HL-60 (cell line): ENCODE results near the gene PKD1.

ENCODE experiments used
- GABPA ChIP-seq: IDR thresholded peaks from 2 replicates; pipeline ENCODE4 v1.6.1; 2012; ENCODE audit warnings: low read depth
- POLR2AphosphoS5 ChIP-seq: IDR thresholded peaks from 2 replicates; pipeline ENCODE4 v1.6.1; 2012; ENCODE audit warnings: low read depth
- TF ChIP-seq, protein P1 (sequence below): IDR thresholded peaks from one replicate; pipeline ENCODE4 v1.5.1; 2011; ENCODE audit warnings: low read length, control low read depth, inconsistent platforms; ENCODE audit not compliant: insufficient read depth

DNA sequence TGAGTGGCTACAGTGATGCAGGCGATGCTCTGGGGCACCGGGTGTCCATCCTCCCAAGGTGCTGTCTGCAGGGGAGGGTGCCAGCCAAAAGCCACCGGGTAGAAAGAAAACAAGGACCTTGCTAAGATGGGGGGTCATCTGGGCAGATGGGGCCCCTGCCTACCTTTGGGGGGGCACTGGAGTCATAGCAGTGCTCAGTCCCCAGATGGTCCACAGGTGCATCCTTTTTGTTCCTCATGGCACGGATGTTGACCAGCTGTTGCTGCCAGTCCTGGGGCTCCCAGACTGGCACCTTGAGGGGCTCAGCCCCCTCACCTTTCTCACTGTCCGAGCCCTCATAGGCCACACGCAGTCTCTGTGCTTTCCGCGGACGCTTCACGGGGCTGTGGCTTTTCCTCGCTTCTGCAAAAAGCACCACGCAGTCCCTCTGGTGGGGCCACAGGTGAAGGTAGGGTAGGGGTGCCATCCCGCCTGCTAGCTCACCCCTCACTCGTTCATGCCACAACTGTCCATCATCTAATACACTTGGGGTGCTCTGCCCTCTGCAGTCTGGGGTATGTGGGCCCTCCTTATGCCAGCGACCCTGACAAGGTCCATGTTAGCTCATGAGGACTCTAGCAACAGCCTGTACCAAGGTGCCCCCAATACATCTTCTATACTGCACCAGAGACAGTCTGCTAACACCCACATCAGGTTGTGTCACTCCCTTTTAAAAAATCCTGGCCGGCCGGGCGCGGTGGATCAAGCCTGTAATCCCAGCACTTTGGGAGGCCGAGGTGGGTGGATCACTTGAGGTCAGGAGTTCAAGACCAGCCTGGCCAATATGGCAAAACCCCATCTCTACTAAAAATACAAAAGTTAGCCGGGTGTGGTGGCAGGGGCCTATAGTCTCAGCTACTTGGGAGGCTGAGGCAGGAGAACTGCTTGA is 89.5 kb downstream of the PKD1 start:
- TF ChIP-seq, protein P1, sequence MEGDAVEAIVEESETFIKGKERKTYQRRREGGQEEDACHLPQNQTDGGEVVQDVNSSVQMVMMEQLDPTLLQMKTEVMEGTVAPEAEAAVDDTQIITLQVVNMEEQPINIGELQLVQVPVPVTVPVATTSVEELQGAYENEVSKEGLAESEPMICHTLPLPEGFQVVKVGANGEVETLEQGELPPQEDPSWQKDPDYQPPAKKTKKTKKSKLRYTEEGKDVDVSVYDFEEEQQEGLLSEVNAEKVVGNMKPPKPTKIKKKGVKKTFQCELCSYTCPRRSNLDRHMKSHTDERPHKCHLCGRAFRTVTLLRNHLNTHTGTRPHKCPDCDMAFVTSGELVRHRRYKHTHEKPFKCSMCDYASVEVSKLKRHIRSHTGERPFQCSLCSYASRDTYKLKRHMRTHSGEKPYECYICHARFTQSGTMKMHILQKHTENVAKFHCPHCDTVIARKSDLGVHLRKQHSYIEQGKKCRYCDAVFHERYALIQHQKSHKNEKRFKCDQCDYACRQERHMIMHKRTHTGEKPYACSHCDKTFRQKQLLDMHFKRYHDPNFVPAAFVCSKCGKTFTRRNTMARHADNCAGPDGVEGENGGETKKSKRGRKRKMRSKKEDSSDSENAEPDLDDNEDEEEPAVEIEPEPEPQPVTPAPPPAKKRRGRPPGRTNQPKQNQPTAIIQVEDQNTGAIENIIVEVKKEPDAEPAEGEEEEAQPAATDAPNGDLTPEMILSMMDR, result no peak
- TF ChIP-seq POLR2AphosphoS5 (no peak), GABPA (no peak)
